DMS153 treated with DMSO at 0.1 percent for 48 hours (cell line): ENCODE measurements around the gene ZBTB39.
"Not testable (repeated sequence)": the region's sequence is repeated elsewhere in the genome, so short reads cannot be mapped to it uniquely, and the experiment has no call there.

ENCODE experiments used
- DNase-seq: peaks from one replicate; lab custom pipeline; 2025; ENCODE audit not compliant: unreplicated experiment; lab: John Stamatoyannopoulos, UW

ZBTB39 gene

GRCh38 chr12:57004651-57005050, 1.7 kb downstream of the ZBTB39 start:
- no peak for DNase-seq

GRCh38 chr12:57003395-57003794, 3.0 kb downstream of the ZBTB39 start:
- no peak for DNase-seq

GRCh38 chr12:57001448-57001906, 4.9 kb downstream of the ZBTB39 start:
- DNase-seq: peak; percentile 18

- DNase-seq: no peak
Observed at GRCh38 chr12:57000393-57000792, 6.0 kb downstream of the ZBTB39 start.

GRCh38 chr12:56999456-56999855, 6.9 kb downstream of the ZBTB39 start:
- no peak for DNase-seq

GRCh38 chr12:56998981-56999380, 7.4 kb downstream of the ZBTB39 start:
- DNase-seq: no peak

- DNase-seq: no peak
Observed at GRCh38 chr12:56998316-56998715, 8.0 kb downstream of the ZBTB39 start.

GRCh38 chr12:56996793-56997545, 9.4 kb downstream of the ZBTB39 start:
- no peak for DNase-seq

GRCh38 chr12:56995930-56996496, 10.3 kb downstream of the ZBTB39 start:
- no peak for DNase-seq

- no peak for DNase-seq
Observed at GRCh38 chr12:56995201-56995929, 11.0 kb downstream of the ZBTB39 start.

- no peak for DNase-seq
Observed at GRCh38 chr12:56994231-56994746, 12.1 kb downstream of the ZBTB39 start.

- no peak for DNase-seq
Observed at GRCh38 chr12:56993346-56993745, 13.0 kb downstream of the ZBTB39 start.

- DNase-seq: no peak
Observed at GRCh38 chr12:56991319-56992246, 14.8 kb downstream of the ZBTB39 start.

- no peak for DNase-seq
Observed at GRCh38 chr12:56990648-56991318, 15.6 kb downstream of the ZBTB39 start.

GRCh38 chr12:56989861-56990610, 16.3 kb downstream of the ZBTB39 start:
- no peak for DNase-seq

GRCh38 chr12:56988207-56988739, 18.1 kb downstream of the ZBTB39 start:
- no peak for DNase-seq

GRCh38 chr12:56987551-56988053, 18.7 kb downstream of the ZBTB39 start:
- peak; percentile 65 for DNase-seq

- DNase-seq: no peak
Observed at GRCh38 chr12:56987011-56987410, 19.3 kb downstream of the ZBTB39 start.

- not testable (repeated sequence) for DNase-seq
Observed at GRCh38 chr12:56985714-56986113, 20.6 kb downstream of the ZBTB39 start.
